Calu3 (cell line): ENCODE data around the gene GRIA1. TPM values are rescaled to one million over a fixed set of nuclear protein-coding genes. Genes with fewer than 3 reads are reported as not detected.

Experiments
- BruUV-seq: library from RNA; stranded (reverse); fragments of 400-500 nt; replicated peaks from 2 replicates; lab custom pipeline; 2021; lab: Mats Ljungman, UMichigan
- CTCF ChIA-PET: fragments of 300-600 bp; sonication (Branson Sonifier 250); formaldehyde crosslinking; loops from one replicate; lab custom pipeline; 2022; ENCODE audit warnings: antibody characterized with exemption; lab: Charles Lee
- DNase-seq: peaks from one replicate; pipeline ENCODE4 v3.0.0; 2022
- H3K27ac Mint-ChIP-seq: one replicate; pipeline ENCODE4 v1.8.0; 2022; ENCODE audit warnings: mixed read lengths; ENCODE audit not compliant: unreplicated experiment
- H3K27me3 Mint-ChIP-seq: one replicate; pipeline ENCODE4 v1.8.0; 2022; ENCODE audit warnings: mixed read lengths; ENCODE audit not compliant: unreplicated experiment
- H3K36me3 Mint-ChIP-seq: one replicate; pipeline ENCODE4 v1.8.0; 2022; ENCODE audit warnings: mild to moderate bottlenecking, moderate library complexity, mixed read lengths; ENCODE audit not compliant: insufficient read depth, unreplicated experiment
- H3K4me1 Mint-ChIP-seq: one replicate; pipeline ENCODE4 v1.8.0; 2022; ENCODE audit warnings: mild to moderate bottlenecking, low read depth, mixed read lengths; ENCODE audit not compliant: unreplicated experiment
- H3K4me3 Mint-ChIP-seq: one replicate; pipeline ENCODE4 v1.8.0; 2022; ENCODE audit warnings: mild to moderate bottlenecking, low read depth, moderate library complexity, mixed read lengths; ENCODE audit not compliant: unreplicated experiment
- H3K9me3 Mint-ChIP-seq: one replicate; pipeline ENCODE4 v1.8.0; 2022; ENCODE audit warnings: low read depth, mixed read lengths; ENCODE audit not compliant: unreplicated experiment
- CTCF ChIP-seq: fragments of 200-600 bp; IDR thresholded peaks from one replicate; pipeline ENCODE4 v1.8.0; 2022; ENCODE audit warnings: antibody characterized with exemption; ENCODE audit not compliant: unreplicated experiment
- intact Hi-C: fragments of 100-400 bp; cut with micrococcal nuclease; formaldehyde crosslinking; loops from one replicate; pipeline ENCODE4 v1.10.0; 2022; ENCODE audit not compliant: unreplicated experiment
- total RNA-seq: library from RNA; stranded (reverse); gene quantifications from 2 replicates; pipeline ENCODE4 v1.2.3, GENCODE V29; 2022

The GRIA1 gene
- total RNA-seq, 1 experiment from 2014 or later: not detected

GRCh38 chr5:153624451-153624765, 133.9 kb downstream of the GRIA1 start:
- Mint-ChIP-seq H3K27me3 (no peaks in the 10 kb centered on the region), H3K27ac (no peak overlapping the region), H3K36me3 (no peaks in the 10 kb centered on the region), H3K4me1 (peaks cover 7% of the 10 kb centered on the region), H3K4me3 (no peak overlapping the region), H3K9me3 (no peaks in the 10 kb centered on the region)
- DNase-seq: no peak
- CTCF ChIA-PET: no interaction called here
- no TSS peak for BruUV-seq
- no peak for TF ChIP-seq CTCF
- intact Hi-C loops: no loop called here

- intact Hi-C loops: no loop called here
- CTCF ChIA-PET: interaction anchor here (0.7 kb wide), 1 partner anchor 242 kb away, joined by 3 read pairs; no protein-coding TSS in a partner anchor
- no peak for DNase-seq
- Mint-ChIP-seq H3K36me3 (no peaks in the 10 kb centered on the region), H3K4me3 (no peak overlapping the region), H3K27me3 (no peaks in the 10 kb centered on the region), H3K27ac (no peak overlapping the region), H3K4me1 (no peaks in the 10 kb centered on the region), H3K9me3 (no peaks in the 10 kb centered on the region)
- no peak for TF ChIP-seq CTCF
- BruUV-seq: no TSS peak
Observed at GRCh38 chr5:153625826-153626354, 135.4 kb downstream of the GRIA1 start.

GRCh38 chr5:153626836-153627235, 136.4 kb downstream of the GRIA1 start:
- BruUV-seq: no TSS peak
- no peaks in the 10 kb centered on the region for H3K4me1 Mint-ChIP-seq
- H3K27ac Mint-ChIP-seq: no peak overlapping the region
- no peak overlapping the region for H3K4me3 Mint-ChIP-seq
- H3K27me3 Mint-ChIP-seq: peaks cover 8% of the 10 kb centered on the region
- no peaks in the 10 kb centered on the region for H3K36me3 Mint-ChIP-seq
- intact Hi-C loops: no loop called here
- TF ChIP-seq CTCF: no peak
- DNase-seq: no peak
- no peaks in the 10 kb centered on the region for H3K9me3 Mint-ChIP-seq
- CTCF ChIA-PET: interaction anchor here (0.7 kb wide), 1 partner anchor 243 kb away, joined by 3 read pairs; no protein-coding TSS in a partner anchor

- Mint-ChIP-seq H3K27me3 (peaks cover 22% of the 10 kb centered on the region), H3K9me3 (no peaks in the 10 kb centered on the region), H3K4me1 (no peaks in the 10 kb centered on the region), H3K4me3 (no peak overlapping the region), H3K27ac (no peak overlapping the region), H3K36me3 (no peaks in the 10 kb centered on the region)
- peak; percentile 29 for DNase-seq
- no peak for TF ChIP-seq CTCF
- BruUV-seq: no TSS peak
- intact Hi-C loops: no loop called here
- CTCF ChIA-PET: no interaction called here
Observed at GRCh38 chr5:153629027-153629895, 138.8 kb downstream of the GRIA1 start.
